H1 (cell line): ENCODE measurements around the gene LY6G6C. TPM values are rescaled to one million over a fixed set of nuclear protein-coding genes. Genes with fewer than 3 reads are reported as not detected.
A peak's percentile ranks its signal among the peaks of the same experiment; 100 is the strongest.

ENCODE experiments used
- CTCF ChIA-PET: fragments of 300-600 bp; sonication (Branson Sonifier 250); formaldehyde crosslinking; loops from one replicate; lab custom pipeline; 2021; ENCODE audit not compliant: partially characterized antibody; lab: Charles Lee
- POLR2A ChIA-PET: fragments of 300-600 bp; sonication (Branson Sonifier 250); formaldehyde crosslinking; loops from one replicate; lab custom pipeline; 2021; ENCODE audit warnings: inconsistent platforms; ENCODE audit not compliant: partially characterized antibody; lab: Charles Lee
- DNase-seq, 2 experiments: peaks; one replicate each; pipeline versions ENCODE4 v3.0.0 to v3.0.0-alpha.2; 2010 to 2022; ENCODE audit warnings: low spot score in 2 of 2, low read depth in 1 of 2, mixed read lengths in 1 of 2
- FAIRE-seq: peaks from 2 replicates; lab custom pipeline; 2011; peaks lifted over from hg19 to GRCh38; lab: Jason Lieb, UNC
- H2AFZ ChIP-seq: 2 replicates; pipeline ENCODE4 v1.8.1; 2012; ENCODE audit warnings: low read length, inconsistent platforms
- H2AK5ac ChIP-seq: 2 replicates; pipeline ENCODE4 v1.6.1; 2013; ENCODE audit warnings: low read depth, low read length
- H2BK120ac ChIP-seq: replicated peaks from 2 replicates; pipeline ENCODE3; 2013; ENCODE audit warnings: low read depth, low read length, inconsistent platforms
- H2BK12ac ChIP-seq: 2 replicates; pipeline ENCODE4 v1.6.1; 2013; ENCODE audit warnings: low read depth, low read length
- H2BK15ac ChIP-seq: 2 replicates; pipeline ENCODE4 v1.6.1; 2013; ENCODE audit warnings: low read length
- H2BK20ac ChIP-seq: 2 replicates; pipeline ENCODE4 v1.6.1; 2013; ENCODE audit warnings: low read length
- H2BK5ac ChIP-seq: 2 replicates; pipeline ENCODE4 v1.6.1; 2013; ENCODE audit warnings: low read depth, low read length
- H3K14ac ChIP-seq: 2 replicates; pipeline ENCODE4 v1.6.1; 2013; ENCODE audit warnings: inconsistent platforms; ENCODE audit not compliant: insufficient read length
- H3K18ac ChIP-seq: 2 replicates; pipeline ENCODE4 v1.6.1; 2013; ENCODE audit warnings: low read length; ENCODE audit errors: extremely low read depth
- H3K23ac ChIP-seq: 2 replicates; pipeline ENCODE4 v1.6.1; 2013; ENCODE audit warnings: inconsistent platforms; ENCODE audit not compliant: insufficient read length
- H3K23me2 ChIP-seq: 2 replicates; pipeline ENCODE4 v1.6.1; 2013; ENCODE audit warnings: low read depth, low read length
- H3K27ac ChIP-seq: 2 replicates; pipeline ENCODE4 v1.6.1; 2011; ENCODE audit warnings: low read depth, low read length, inconsistent platforms
- H3K27me3 ChIP-seq, 4 experiments: replicated peaks in 1 of 4; 1 replicate in 1 of 4; 2 replicates in 3 of 4; pipeline versions ENCODE4 v1.6.1 to v1.8.1; 2011 to 2013; ENCODE audit warnings: low read length in 3 of 4, mild to moderate bottlenecking in 3 of 4, inconsistent platforms in 2 of 4, mixed read lengths in 2 of 4, moderate library complexity in 1 of 4; ENCODE audit not compliant: control insufficient read depth in 3 of 4, insufficient read depth in 3 of 4; ENCODE audit errors: extremely low read depth in 1 of 4
- H3K36me3 ChIP-seq, 4 experiments: 2 replicates each; pipeline versions ENCODE4 v1.6.1 to v1.8.1; 2011 to 2013; ENCODE audit warnings: mild to moderate bottlenecking in 4 of 4, low read length in 3 of 4, moderate library complexity in 2 of 4, control low read depth in 1 of 4, inconsistent platforms in 1 of 4; ENCODE audit not compliant: insufficient read depth in 4 of 4, control insufficient read depth in 2 of 4
- H3K4ac ChIP-seq: replicated peaks from 2 replicates; pipeline ENCODE3; 2013; ENCODE audit warnings: low read length, low read depth, mixed read lengths, inconsistent platforms; ENCODE audit not compliant: insufficient read length
- H3K4me1 ChIP-seq, 4 experiments: replicated peaks in 1 of 4; 1 replicate in 1 of 4; 2 replicates in 3 of 4; pipeline versions ENCODE4 v1.6.1 to v1.8.1; 2011 to 2013; ENCODE audit warnings: low read length in 3 of 4, inconsistent platforms in 2 of 4, mixed read lengths in 1 of 4; ENCODE audit not compliant: insufficient read depth in 4 of 4, control insufficient read depth in 3 of 4
- H3K4me2 ChIP-seq, 2 experiments: 2 replicates each; pipeline versions ENCODE4 v1.6.1 to v1.8.1; 2011 to 2013; ENCODE audit warnings: low read depth in 2 of 2, low read length in 2 of 2, control low read depth in 1 of 2, inconsistent platforms in 1 of 2, mild to moderate bottlenecking in 1 of 2; ENCODE audit not compliant: insufficient read depth in 1 of 2
- H3K4me3 ChIP-seq, 4 experiments: fragments of 200-600, 300-600 bp in 1 of 4; sonication (generic), shearing (Covaris generic), sonication (Bioruptor Twin) in 1 of 4; 2 replicates each; pipeline versions ENCODE4 v1.5.1 to v1.8.1; 2011 to 2016; ENCODE audit warnings: low read length in 4 of 4, low read depth in 3 of 4, control low read depth in 2 of 4, inconsistent platforms in 2 of 4, mild to moderate bottlenecking in 2 of 4, mixed read lengths in 1 of 4, moderate library complexity in 1 of 4; ENCODE audit not compliant: insufficient read depth in 2 of 4; ENCODE audit errors: extremely low read depth in 1 of 4
- H3K56ac ChIP-seq: replicated peaks from 2 replicates; pipeline ENCODE3; 2013; ENCODE audit warnings: low read depth, mild to moderate bottlenecking, mixed read lengths, low read length, inconsistent platforms; ENCODE audit not compliant: insufficient read length
- H3K79me1 ChIP-seq: 2 replicates; pipeline ENCODE4 v1.6.1; 2013; ENCODE audit warnings: low read depth, low read length, control low read depth
- H3K79me2 ChIP-seq, 2 experiments: 2 replicates each; pipeline versions ENCODE4 v1.6.1 to v1.8.1; 2012 to 2013; ENCODE audit warnings: low read length in 2 of 2, mild to moderate bottlenecking in 2 of 2, inconsistent platforms in 1 of 2; ENCODE audit not compliant: insufficient read depth in 2 of 2, control insufficient read depth in 1 of 2
- H3K9ac ChIP-seq, 4 experiments: replicated peaks in 1 of 4; 1 replicate in 1 of 4; 2 replicates in 3 of 4; pipeline versions ENCODE4 v1.6.1 to v1.8.1; 2011 to 2013; ENCODE audit warnings: low read depth in 3 of 4, low read length in 3 of 4, control low read depth in 2 of 4, mild to moderate bottlenecking in 2 of 4, moderate library complexity in 2 of 4, inconsistent platforms in 1 of 4; ENCODE audit errors: extremely low read depth in 1 of 4
- H3K9me3 ChIP-seq, 2 experiments: 2 replicates each; pipeline versions ENCODE4 v1.6.1 to v1.8.1; 2012 to 2013; ENCODE audit warnings: mild to moderate bottlenecking in 2 of 2, moderate library complexity in 2 of 2, control low read depth in 1 of 2, inconsistent platforms in 1 of 2, low read depth in 1 of 2, low read length in 1 of 2, mixed read lengths in 1 of 2; ENCODE audit not compliant: insufficient read depth in 2 of 2
- H4K20me1 ChIP-seq, 2 experiments: replicated peaks in 1 of 2; 2 replicates each; pipeline versions ENCODE3 to v1.8.1; 2011 to 2013; ENCODE audit warnings: inconsistent platforms in 2 of 2, low read length in 2 of 2, mild to moderate bottlenecking in 1 of 2; ENCODE audit not compliant: insufficient read depth in 2 of 2, control insufficient read depth in 1 of 2
- H4K5ac ChIP-seq: 2 replicates; pipeline ENCODE4 v1.6.1; 2013; ENCODE audit warnings: low read length, low read depth, mixed read lengths, inconsistent platforms; ENCODE audit not compliant: insufficient read length
- H4K8ac ChIP-seq: 2 replicates; pipeline ENCODE4 v1.8.0; 2013; ENCODE audit warnings: mild to moderate bottlenecking, moderate library complexity, low read length, inconsistent platforms; ENCODE audit not compliant: insufficient read depth; ENCODE audit errors: extremely low read depth
- H4K91ac ChIP-seq: replicated peaks from 2 replicates; pipeline ENCODE3; 2013; ENCODE audit warnings: low read length, mixed read lengths, inconsistent platforms; ENCODE audit not compliant: insufficient read length
- CBX8 ChIP-seq: fragments of 300-800, 300-1000 bp; sonication (generic); IDR thresholded peaks from 2 replicates; pipeline ENCODE4 v1.7.1; 2016; ENCODE audit warnings: low read depth, low read length, borderline replicate concordance
- CHD2 ChIP-seq: IDR thresholded peaks from 2 replicates; pipeline ENCODE4 v1.6.1; 2012; ENCODE audit warnings: low read length, improper control_type of control experiment
- CREB1 ChIP-seq: IDR thresholded peaks from 2 replicates; pipeline ENCODE4 v1.6.1; 2012; ENCODE audit warnings: inconsistent platforms
- EP300 ChIP-seq, 2 experiments: IDR thresholded peaks; 1 replicate in 1 of 2; 2 replicates in 1 of 2; pipeline ENCODE4 v1.6.1; 2011 to 2012; ENCODE audit warnings: low read depth in 2 of 2, low read length in 2 of 2, mild to moderate bottlenecking in 2 of 2, borderline replicate concordance in 1 of 2, inconsistent platforms in 1 of 2, moderate library complexity in 1 of 2
- HDAC6 ChIP-seq: IDR thresholded peaks from one replicate; pipeline ENCODE4 v1.7.1; 2012; ENCODE audit warnings: low read depth, mild to moderate bottlenecking, inconsistent platforms, low read length, moderate library complexity
- KDM1A ChIP-seq: fragments of 200-600, 300-600 bp; sonication (generic); IDR thresholded peaks from 2 replicates; pipeline ENCODE4 v1.7.1; 2016; ENCODE audit warnings: mild to moderate bottlenecking, low read length, borderline replicate concordance
- KDM5A ChIP-seq: fragments of 200-600 bp; IDR thresholded peaks from 2 replicates; pipeline ENCODE4 v1.7.1; 2012; ENCODE audit warnings: mild to moderate bottlenecking, low read length, inconsistent platforms, mixed read lengths
- RAD21 ChIP-seq, 2 experiments: IDR thresholded peaks in 1 of 2; conservative IDR thresholded peaks in 1 of 2; 2 replicates each; pipeline ENCODE4 v1.6.1; 2011; ENCODE audit warnings: low read depth in 2 of 2, low read length in 2 of 2, improper control_type of control experiment in 1 of 2, inconsistent platforms in 1 of 2, mild to moderate bottlenecking in 1 of 2, moderate library complexity in 1 of 2
- RFX5 ChIP-seq: IDR thresholded peaks from 2 replicates; pipeline ENCODE4 v1.6.1; 2011; ENCODE audit warnings: low read depth, low read length, improper control_type of control experiment, borderline replicate concordance
- SIRT6 ChIP-seq: IDR thresholded peaks from one replicate; pipeline ENCODE4 v1.7.1; 2012; ENCODE audit warnings: low read length, inconsistent platforms
- SP1 ChIP-seq: IDR thresholded peaks from 2 replicates; pipeline ENCODE4 v1.6.1; 2011; ENCODE audit warnings: low read depth, low read length
- TEAD4 ChIP-seq: IDR thresholded peaks from 2 replicates; pipeline ENCODE4 v1.6.1; 2012; ENCODE audit warnings: low read depth, low read length, inconsistent platforms, mixed read lengths
- WGBS, 2 experiments: shearing (Covaris generic) in 1 of 2; methylation state at CpG; one replicate each; pipeline versions ENCODE4 v1.1.6 to v1.1.7; 2013 to 2015; ENCODE audit warnings: low lambda C conversion rate in 2 of 2, mixed read lengths in 2 of 2, inconsistent platforms in 1 of 2, low coverage in 1 of 2, missing lambda C conversion rate in 1 of 2; ENCODE audit not compliant: insufficient replicate concordance in 2 of 2, insufficient coverage in 1 of 2, insufficient read length in 1 of 2; ENCODE audit errors: extremely low coverage in 1 of 2, missing lambda C conversion rate in 1 of 2; 5-methylcytosine and 5-hydroxymethylcytosine counted together
- polyA plus RNA-seq, 7 experiments: library from polyadenylated mRNA; depleted of rRNA in 3 of 7; stranded (reverse) in 5 of 7; unstranded in 2 of 7; fragments of >200 nt in 5 of 7; fragments of 200-250 nt in 2 of 7; gene quantifications; 1 replicate in 5 of 7; 2 replicates in 1 of 7; 4 replicates in 1 of 7; pipeline versions ENCODE4 v1.2.1 to v1.2.3, GENCODE V29; 2011 to 2013; ENCODE audit warnings: missing spikeins in 2 of 7, mixed read lengths in 2 of 7
- total RNA-seq: library from RNA; stranded (reverse); fragmentation: NEBNext Ultra II Directional; extraction: Animal tissue kit (Norgen Biotek cat#: 25700); gene quantifications from 2 replicates; pipeline ENCODE4 v1.2.1, GENCODE V29; 2021

LY6G6C gene
- total and polyA plus RNA-seq, 2 of the 8 experiments (the other 6 are each of a cell fraction or from before 2014, with no cell fraction given), result 0.23 TPM; not detected in 1

- H3K79me2 ChIP-seq, result no peaks in the 10 kb centered on the region
- no peaks in the 10 kb centered on the region; a peak in 1 of 7 replicates for H3K27me3 ChIP-seq
- TF ChIP-seq CHD2 (no peak), CREB1 (no peak), SP1 (no peak), RFX5 (no peak), RAD21 (IDR thresholded peaks at IDR 0.05 in 1 of 2, conservative IDR thresholded peaks at IDR 0.05 in 1 of 2; ENCODE audit: low read depth in 2 of 2, low read length in 2 of 2) (no peak), KDM5A (no peak), TEAD4 (no peak), CBX8 (no peak), KDM1A (no peak), SIRT6 (no peak), EP300 (IDR thresholded peaks at IDR 0.05; ENCODE audit: borderline replicate concordance in 1 of 2, low read depth in 2 of 2, low read length in 2 of 2) (no peak), HDAC6 (no peak)
- TF ChIP-seq, all 59 proteins: peak for 0
- Histone ChIP-seq H3K9me3 (no peaks in the 10 kb centered on the region), H4K8ac (peak overlapping the region; percentile 14), H3K23ac (no peak overlapping the region), H4K20me1 (no peaks in the 10 kb centered on the region), H2BK12ac (no peak overlapping the region), H3K36me3 (peaks cover 3 to 25% (median 17%) of the 10 kb centered on the region in 4 experiments; a peak in 5 of 8 replicates), H3K4me1 (peaks cover 0 to 5% (median 4%) of the 10 kb centered on the region in 4 experiments; a peak in 5 of 7 replicates), H3K4me2 (peak overlapping the region in 1 of 2 experiments; percentile 28; a peak in 1 of 4 replicates), H3K79me1 (no peaks in the 10 kb centered on the region), H4K5ac (no peak overlapping the region), H3K9ac (no peak overlapping the region), H3K18ac (no peak overlapping the region), H3K4ac (no peak overlapping the region), H2BK5ac (no peak overlapping the region), H3K23me2 (peaks cover under 1% of the 10 kb centered on the region; the same call in 1 of the 2 replicates), H2AK5ac (no peak overlapping the region), H3K27ac (no peak overlapping the region), H3K4me3 (no peak overlapping the region), H2BK120ac (no peak overlapping the region), H2AFZ (no peak overlapping the region), H4K91ac (no peak overlapping the region), H3K56ac (no peak overlapping the region), H3K14ac (no peak overlapping the region), H2BK20ac (no peak overlapping the region), H2BK15ac (no peak overlapping the region)
- DNase-seq (no peak), FAIRE-seq (no peak)
- ChIA-PET CTCF (interaction anchor here (0.8 to 5.8 kb wide), 12 partner anchors 11 to 181 kb away, joined by 3 to 26 read pairs (median 4); partner anchors contain the start of genes CSNK2B, DDAH2, GPANK1 and LSM2), POLR2A (interaction anchor here (0.8 to 6.6 kb wide), 4 partner anchors 24 to 140 kb away, joined by 3 to 33 read pairs (median 4); partner anchors contain the start of genes BAG6 and HSPA1B)
- 91% methylated on average over 14 of the region's 14 CpGs; no CpG with 5 or more reads in 1 of the 2 experiments for WGBS, 2 experiments
Observed at GRCh38 chr6:31687860-31688693, 33.5 kb downstream of the LY6G6C start.
